AG04449 (cell line): ENCODE measurements around the gene PRM3.

Source experiments
- CTCF ChIA-PET: fragments of 350-600 bp; formaldehyde crosslinking; extraction: SDS; loops from one replicate; lab custom pipeline; 2021; ENCODE audit warnings: antibody characterized with exemption; lab: Yijun Ruan, JAX
- POLR2A ChIA-PET: fragments of 400-600, 350-600 bp; formaldehyde crosslinking; extraction: SDS; loops from one replicate; lab custom pipeline; 2020; ENCODE audit warnings: antibody characterized with exemption, inconsistent platforms; lab: Yijun Ruan, JAX
- DNase-seq: peaks from one replicate; pipeline ENCODE4 v3.0.0-alpha.2; 2010; ENCODE audit warnings: low read depth, low spot score
- H3K4me3 ChIP-seq: 2 replicates; pipeline ENCODE4 v1.5.1; 2011; ENCODE audit warnings: low read depth, mild to moderate bottlenecking, control low read depth, low read length
- TF ChIP-seq, protein P1 (sequence below): IDR thresholded peaks from one replicate; pipeline ENCODE4 v1.5.1; 2011; ENCODE audit warnings: mild to moderate bottlenecking, moderate library complexity, low read length, control low read depth, inconsistent platforms; ENCODE audit not compliant: insufficient read depth; ENCODE audit errors: missing control alignments

The PRM3 gene

DNA sequence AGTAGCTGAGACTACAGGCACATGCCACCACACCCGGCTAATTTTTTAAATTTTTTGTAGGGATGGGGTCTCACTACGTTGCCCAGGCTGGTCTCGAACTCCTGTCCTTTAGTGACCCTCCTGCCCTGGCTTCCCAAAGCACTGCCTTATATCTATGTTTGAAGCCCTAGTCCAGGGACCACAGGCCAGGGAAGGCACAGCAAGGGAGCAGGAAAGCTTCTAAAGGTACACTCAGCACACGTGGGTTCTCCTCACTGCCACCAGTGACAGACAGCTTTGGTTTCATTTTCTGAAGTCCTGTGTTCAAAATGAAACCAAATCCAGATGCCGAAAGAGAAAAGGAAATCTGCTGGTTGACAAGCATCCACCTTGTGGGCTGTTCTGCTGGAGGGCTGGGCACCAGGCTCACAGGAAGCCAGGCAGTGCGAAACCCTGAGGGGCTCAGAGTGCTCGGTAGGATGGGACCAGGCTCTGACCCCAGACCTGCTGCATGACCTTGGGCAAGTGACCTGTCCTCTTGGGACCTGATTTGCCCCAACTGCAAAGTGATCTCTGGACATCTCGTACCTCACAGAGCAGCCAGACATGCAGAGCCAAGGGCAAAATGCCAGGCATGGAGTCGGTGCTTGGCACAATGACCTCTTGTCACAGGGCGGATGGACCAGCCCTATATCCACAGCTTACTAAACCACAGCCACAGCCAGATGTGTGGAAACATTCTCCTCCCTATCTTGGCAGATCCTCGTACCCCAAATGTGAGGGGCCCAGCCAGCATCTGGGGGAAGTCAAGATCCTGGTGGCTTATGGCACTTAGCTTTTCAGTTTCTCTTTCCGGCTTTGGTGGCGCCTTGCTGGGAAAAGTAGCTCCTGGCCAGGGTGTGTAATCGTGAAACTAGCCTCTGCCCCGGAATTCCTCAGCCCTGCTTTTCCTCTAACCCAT lies 14.6 kb downstream of the PRM3 start:
- ChIA-PET POLR2A (no interaction called here), CTCF (interaction anchor here (0.7 to 13.4 kb wide), 13 partner anchors 10 to 308 kb away, joined by 3 to 492 read pairs (median 3); partner anchors contain the start of genes PRM2 and TNP2)
- no peak for DNase-seq
- H3K4me3 ChIP-seq: no peak overlapping the region
- TF ChIP-seq, protein P1, sequence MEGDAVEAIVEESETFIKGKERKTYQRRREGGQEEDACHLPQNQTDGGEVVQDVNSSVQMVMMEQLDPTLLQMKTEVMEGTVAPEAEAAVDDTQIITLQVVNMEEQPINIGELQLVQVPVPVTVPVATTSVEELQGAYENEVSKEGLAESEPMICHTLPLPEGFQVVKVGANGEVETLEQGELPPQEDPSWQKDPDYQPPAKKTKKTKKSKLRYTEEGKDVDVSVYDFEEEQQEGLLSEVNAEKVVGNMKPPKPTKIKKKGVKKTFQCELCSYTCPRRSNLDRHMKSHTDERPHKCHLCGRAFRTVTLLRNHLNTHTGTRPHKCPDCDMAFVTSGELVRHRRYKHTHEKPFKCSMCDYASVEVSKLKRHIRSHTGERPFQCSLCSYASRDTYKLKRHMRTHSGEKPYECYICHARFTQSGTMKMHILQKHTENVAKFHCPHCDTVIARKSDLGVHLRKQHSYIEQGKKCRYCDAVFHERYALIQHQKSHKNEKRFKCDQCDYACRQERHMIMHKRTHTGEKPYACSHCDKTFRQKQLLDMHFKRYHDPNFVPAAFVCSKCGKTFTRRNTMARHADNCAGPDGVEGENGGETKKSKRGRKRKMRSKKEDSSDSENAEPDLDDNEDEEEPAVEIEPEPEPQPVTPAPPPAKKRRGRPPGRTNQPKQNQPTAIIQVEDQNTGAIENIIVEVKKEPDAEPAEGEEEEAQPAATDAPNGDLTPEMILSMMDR: no peak

DNA sequence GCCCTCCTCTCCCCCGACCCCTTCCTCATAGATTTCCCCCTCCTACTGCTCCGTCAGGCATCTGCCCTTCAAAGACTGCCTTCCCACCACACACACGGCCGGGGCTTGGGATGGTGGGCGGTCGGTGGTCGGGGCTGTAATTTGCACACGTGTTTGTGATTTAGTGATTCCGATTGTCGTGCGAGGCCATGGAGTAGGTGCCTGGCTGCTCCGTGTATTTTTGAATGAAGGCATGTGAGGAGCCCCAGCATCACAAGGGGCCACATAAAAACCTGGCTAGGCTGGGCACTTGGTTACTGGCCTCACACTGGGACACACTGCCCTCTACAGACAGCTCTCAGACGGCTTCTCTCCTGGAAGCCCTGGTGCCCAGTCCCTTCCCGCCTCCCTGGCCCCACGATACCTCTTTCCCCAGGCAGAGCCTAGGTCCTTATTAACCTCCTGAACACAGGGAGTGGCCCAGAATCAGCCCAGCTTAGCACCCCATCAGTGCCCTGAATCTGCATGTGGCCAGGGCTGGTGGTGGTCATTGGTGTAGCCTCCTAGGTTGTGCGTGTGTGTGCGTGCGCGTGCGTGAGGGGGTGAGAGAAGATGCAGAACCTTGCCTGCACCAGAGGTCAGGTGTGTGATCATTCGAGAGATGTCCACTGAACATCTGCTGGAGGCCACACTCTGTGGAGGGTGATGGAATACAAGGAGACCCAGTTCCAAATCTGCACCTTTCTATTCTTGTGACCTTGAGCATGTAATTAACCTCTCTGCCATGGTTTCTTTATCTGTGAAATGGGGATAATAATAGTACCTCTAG lies 16.1 kb downstream of the PRM3 start:
- TF ChIP-seq, protein P1: peak; percentile 89
- DNase-seq: no peak
- ChIA-PET CTCF (interaction anchor here (0.8 to 13.4 kb wide), 31 partner anchors 11 to 312 kb away, joined by 3 to 492 read pairs (median 5); partner anchors contain the start of genes CLEC16A, PRM2, PRM3 and TNP2), POLR2A (interaction anchor here (1.1 to 3.0 kb wide), 8 partner anchors 10 to 294 kb away, joined by 3 to 42 read pairs (median 10); no protein-coding TSS in a partner anchor)
- H3K4me3 ChIP-seq: peak overlapping the region; percentile 74

DNA sequence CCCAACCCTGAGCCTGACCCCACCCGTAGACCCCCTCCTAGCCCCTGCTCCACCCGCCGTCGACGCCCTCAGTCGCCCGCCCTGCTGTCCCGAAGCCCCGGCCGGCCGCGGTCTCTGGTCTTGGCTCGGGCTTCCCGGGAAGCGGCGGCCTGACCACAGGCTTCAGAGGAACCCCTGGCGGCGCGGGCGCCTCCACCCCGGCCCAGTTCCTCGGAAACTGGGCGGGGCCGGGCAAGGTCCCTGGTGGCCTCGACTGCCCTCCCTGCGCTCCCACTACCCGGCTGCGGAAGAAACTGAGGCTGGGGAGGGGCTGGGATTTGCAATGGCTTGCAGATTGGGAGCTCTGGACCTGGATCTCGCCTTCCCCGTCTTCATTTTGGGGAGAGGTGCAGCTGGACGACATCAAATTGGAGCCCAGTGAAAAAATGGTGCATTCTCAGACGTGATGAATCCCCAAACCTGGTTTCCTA lies 16.7 kb downstream of the PRM3 start:
- CTCF ChIA-PET: interaction anchor here (0.6 to 13.4 kb wide), 38 partner anchors 12 to 312 kb away, joined by 3 to 492 read pairs (median 5); partner anchors contain the start of genes CLEC16A, PRM2, PRM3 and TNP2
- TF ChIP-seq, protein P1: no peak
- POLR2A ChIA-PET: interaction anchor here (0.5 to 3.0 kb wide), 40 partner anchors 9 to 541 kb away, joined by 3 to 42 read pairs (median 6); partner anchors contain the start of gene PRM2
- no peak for DNase-seq
- H3K4me3 ChIP-seq: peak overlapping the region; percentile 74

DNA sequence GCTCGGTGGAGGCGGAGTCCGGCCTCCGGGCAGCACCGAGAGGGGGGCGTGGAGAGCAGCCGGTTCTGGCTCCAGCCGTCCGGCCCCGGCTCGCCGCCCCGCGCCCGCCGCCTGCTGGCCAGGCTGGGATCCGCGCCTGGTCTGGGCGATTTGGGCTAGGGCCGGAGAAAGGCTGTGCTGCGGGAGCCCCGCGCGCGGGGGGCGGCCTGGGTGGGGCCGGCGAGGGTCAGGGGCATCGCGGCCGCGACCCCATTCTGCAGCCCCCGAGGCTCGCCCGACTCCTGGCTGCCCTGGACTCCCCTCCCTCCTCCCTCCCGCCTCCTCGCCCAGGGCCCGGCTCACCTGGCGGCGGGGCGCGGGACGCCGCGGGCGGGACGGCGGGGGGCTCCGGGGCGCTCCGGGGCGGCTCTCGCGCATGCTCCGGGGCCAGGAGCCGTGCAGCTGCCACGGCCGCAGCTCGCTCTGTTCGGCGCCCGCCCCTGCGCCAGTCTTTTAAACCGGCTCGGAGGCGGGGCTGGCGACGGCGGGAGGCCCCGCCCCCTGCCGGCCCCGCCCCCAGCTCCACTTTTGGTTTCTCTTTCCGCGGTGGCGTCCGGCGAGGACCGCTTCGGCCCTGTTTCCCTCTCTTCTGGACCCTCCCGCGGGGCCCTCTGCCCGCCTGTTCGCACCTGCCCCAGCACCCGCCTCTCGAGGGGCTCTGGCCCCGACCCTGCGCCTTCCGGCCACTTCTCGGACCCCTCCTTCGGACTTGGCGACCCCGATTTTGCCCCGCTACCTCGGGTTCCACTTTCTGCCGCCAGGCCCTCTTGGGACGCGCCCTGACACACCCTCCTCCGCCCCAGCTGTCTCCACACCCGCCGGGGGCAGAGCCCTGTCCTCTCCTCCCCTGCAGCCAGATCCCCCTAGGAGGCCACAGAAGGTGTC lies 17.4 kb downstream of the PRM3 start, which contains the start of gene SOCS1:
SOCS1 (minus strand) TSS at position 468 of the 924 bp plus-strand sequence. CDS start 726 bp downstream, outside the sequence.
- CTCF ChIA-PET: interaction anchor here (0.5 to 13.4 kb wide), 60 partner anchors 9 to 467 kb away, joined by 3 to 492 read pairs (median 4); partner anchors contain the start of genes PRM3 and TNP2
- POLR2A ChIA-PET: interaction anchor here (0.5 to 3.0 kb wide), 54 partner anchors 8 to 542 kb away, joined by 3 to 42 read pairs (median 5); partner anchors contain the start of genes PRM2 and PRM3
- TF ChIP-seq, protein P1: peak; percentile 74
- DNase-seq: no peak
- peak within 1 kb of the TSS; percentile 74 for H3K4me3 ChIP-seq
